Gastroesophageal sphincter (tissue), 4 donors: Measurements from ENCODE around the gene SLC35F3. TPM values are rescaled to one million over a fixed set of nuclear protein-coding genes. Genes with fewer than 3 reads are reported as not detected.

ENCODE experiments used
- ATAC-seq: fragments of 150-250 bp; one replicate; pipeline ENCODE4 v1.9.1; 2016; ENCODE audit warnings: mild to moderate bottlenecking, moderate library complexity
- H3K27ac ChIP-seq, 4 donors: fragments of 200-600 bp; sonication (generic) in 3 of 4; 1 replicate in 3 of 4; 2 replicates in 1 of 4; pipeline ENCODE4 v1.5.1; 2016 to 2019
- H3K27me3 ChIP-seq: fragments of 200-600 bp; sonication (generic); one replicate; pipeline ENCODE4 v1.5.1; 2019
- H3K36me3 ChIP-seq, 2 donors: fragments of 200-600 bp; sonication (generic); one replicate each; pipeline ENCODE4 v1.5.1; 2019; ENCODE audit warnings: control low read depth in 1 of 2
- H3K4me1 ChIP-seq, 3 donors: fragments of 200-600 bp; sonication (generic); 1 replicate in 2 of 3; 2 replicates in 1 of 3; pipeline ENCODE4 v1.5.1; 2016 to 2019; ENCODE audit warnings: control low read depth in 2 of 3
- H3K4me3 ChIP-seq, 2 donors: fragments of 200-600 bp; sonication (generic); one replicate each; pipeline ENCODE4 v1.5.1; 2019; ENCODE audit warnings: mild to moderate bottlenecking in 1 of 2, moderate library complexity in 1 of 2
- H3K9me3 ChIP-seq, 3 donors: fragments of 200-600 bp; sonication (generic); one replicate each; pipeline ENCODE4 v1.5.1; 2017 to 2019; ENCODE audit warnings: control low read depth in 2 of 3
- EP300 ChIP-seq: sonication (generic); formaldehyde crosslinking; IDR thresholded peaks from one replicate; pipeline ENCODE4 v1.6.1; 2017; ENCODE audit warnings: antibody characterized with exemption, mild to moderate bottlenecking
- POLR2A ChIP-seq, 2 donors: fragments of 450-650 bp; IDR thresholded peaks; one replicate each; pipeline ENCODE4 v1.6.1; 2017; ENCODE audit warnings: antibody characterized with exemption in 2 of 2, mild to moderate bottlenecking in 2 of 2, moderate library complexity in 1 of 2
- POLR2AphosphoS5 ChIP-seq: sonication (generic); formaldehyde crosslinking; IDR thresholded peaks from one replicate; pipeline ENCODE4 v1.6.1; 2017; ENCODE audit warnings: antibody characterized with exemption
- WGBS, 2 donors: methylation state at CpG; one replicate each; pipeline ENCODE4 v1.1.5; 2018; ENCODE audit warnings: low coverage in 1 of 2; 5-methylcytosine and 5-hydroxymethylcytosine counted together
- total RNA-seq, 4 donors: library from RNA; depleted of rRNA; stranded (reverse); fragments of >200 nt; gene quantifications; one replicate each; pipeline ENCODE4 v1.1.0, GENCODE V29; 2016
- TF ChIP-seq, protein P1 (sequence below), 4 experiments: fragments of 200-600 bp in 2 of 4; fragments of 450-650 bp in 2 of 4; sonication (generic) in 1 of 4; IDR thresholded peaks; one replicate each; pipeline ENCODE4 v1.5.1; 2017 to 2019; ENCODE audit warnings: antibody characterized with exemption in 4 of 4, mild to moderate bottlenecking in 2 of 4, moderate library complexity in 2 of 4

Gene SLC35F3
- total RNA-seq, 4 donors from 2014 or later: 0.16 to 0.62 (median 0.54) TPM; not detected in 1

DNA sequence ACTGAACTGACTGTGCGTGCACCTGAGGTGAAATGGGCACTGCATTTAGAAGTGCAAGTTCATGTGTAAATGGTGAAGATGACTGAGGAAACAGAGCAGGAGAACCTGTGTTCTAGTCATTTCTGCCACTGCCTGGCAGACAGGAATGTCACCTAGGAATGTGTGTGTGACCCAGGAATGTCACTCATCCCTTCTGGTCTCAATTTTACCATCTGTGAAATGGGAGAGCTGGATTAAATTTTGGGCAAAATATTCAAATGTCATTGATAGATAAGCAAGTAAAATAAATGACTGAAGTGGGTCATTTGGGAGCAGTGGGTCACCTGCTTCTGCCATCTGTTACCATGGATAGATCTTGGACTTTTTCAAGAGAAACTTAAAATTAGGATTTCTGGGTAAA, 42.2 kb downstream of the SLC35F3 start:
- peaks cover 0 to 15% (median 0%) of the 10 kb centered on the region in 3 donors for H3K9me3 ChIP-seq
- H3K4me3 ChIP-seq: no peak overlapping the region
- no peaks in the 10 kb centered on the region for H3K4me1 ChIP-seq
- no peak for TF ChIP-seq POLR2AphosphoS5
- TF ChIP-seq, protein P1, sequence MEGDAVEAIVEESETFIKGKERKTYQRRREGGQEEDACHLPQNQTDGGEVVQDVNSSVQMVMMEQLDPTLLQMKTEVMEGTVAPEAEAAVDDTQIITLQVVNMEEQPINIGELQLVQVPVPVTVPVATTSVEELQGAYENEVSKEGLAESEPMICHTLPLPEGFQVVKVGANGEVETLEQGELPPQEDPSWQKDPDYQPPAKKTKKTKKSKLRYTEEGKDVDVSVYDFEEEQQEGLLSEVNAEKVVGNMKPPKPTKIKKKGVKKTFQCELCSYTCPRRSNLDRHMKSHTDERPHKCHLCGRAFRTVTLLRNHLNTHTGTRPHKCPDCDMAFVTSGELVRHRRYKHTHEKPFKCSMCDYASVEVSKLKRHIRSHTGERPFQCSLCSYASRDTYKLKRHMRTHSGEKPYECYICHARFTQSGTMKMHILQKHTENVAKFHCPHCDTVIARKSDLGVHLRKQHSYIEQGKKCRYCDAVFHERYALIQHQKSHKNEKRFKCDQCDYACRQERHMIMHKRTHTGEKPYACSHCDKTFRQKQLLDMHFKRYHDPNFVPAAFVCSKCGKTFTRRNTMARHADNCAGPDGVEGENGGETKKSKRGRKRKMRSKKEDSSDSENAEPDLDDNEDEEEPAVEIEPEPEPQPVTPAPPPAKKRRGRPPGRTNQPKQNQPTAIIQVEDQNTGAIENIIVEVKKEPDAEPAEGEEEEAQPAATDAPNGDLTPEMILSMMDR (IDR thresholded peaks at IDR 0.05): no peak
- no peak for TF ChIP-seq POLR2A (IDR thresholded peaks at IDR 0.05)
- no peak for TF ChIP-seq EP300
- H3K27ac ChIP-seq: no peak overlapping the region
- H3K36me3 ChIP-seq: no peaks in the 10 kb centered on the region
- no peak for ATAC-seq
- WGBS, 2 donors: 100% methylated on average over 1 of the region's 1 CpG; no CpG with 5 or more reads in 1 of the 2 donors
- H3K27me3 ChIP-seq: no peaks in the 10 kb centered on the region

DNA sequence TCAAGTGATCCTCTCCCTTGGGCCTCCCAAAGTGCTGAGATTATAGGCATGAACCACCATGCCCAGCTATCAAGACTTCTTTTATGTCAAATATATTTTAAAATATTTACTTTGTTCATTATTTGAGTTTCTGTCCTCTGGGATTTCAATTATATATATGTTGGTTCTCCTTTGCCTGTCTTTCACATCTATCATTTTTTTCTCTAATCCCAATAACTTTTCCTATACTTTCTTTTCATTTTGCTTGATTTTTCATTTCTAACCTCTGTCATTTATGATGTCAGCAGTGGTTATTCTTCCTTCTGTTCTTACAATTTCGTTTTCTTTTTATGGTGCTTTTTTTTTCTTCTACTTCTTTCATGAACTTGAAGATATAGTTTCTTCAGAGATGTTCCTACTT, 47.3 kb downstream of the SLC35F3 start:
- 40 to 89% methylated on average over 1 of the region's 1 CpG for WGBS, 2 donors
- TF ChIP-seq, protein P1 (IDR thresholded peaks at IDR 0.05): no peak
- no peak for TF ChIP-seq EP300
- no peak for TF ChIP-seq POLR2AphosphoS5
- no peak for TF ChIP-seq POLR2A (IDR thresholded peaks at IDR 0.05)
- Histone ChIP-seq H3K4me1 (no peaks in the 10 kb centered on the region), H3K4me3 (no peak overlapping the region), H3K27me3 (no peaks in the 10 kb centered on the region), H3K36me3 (no peaks in the 10 kb centered on the region), H3K9me3 (peaks cover 0 to 36% (median 0%) of the 10 kb centered on the region in 3 donors), H3K27ac (no peak overlapping the region)
- no peak for ATAC-seq

DNA sequence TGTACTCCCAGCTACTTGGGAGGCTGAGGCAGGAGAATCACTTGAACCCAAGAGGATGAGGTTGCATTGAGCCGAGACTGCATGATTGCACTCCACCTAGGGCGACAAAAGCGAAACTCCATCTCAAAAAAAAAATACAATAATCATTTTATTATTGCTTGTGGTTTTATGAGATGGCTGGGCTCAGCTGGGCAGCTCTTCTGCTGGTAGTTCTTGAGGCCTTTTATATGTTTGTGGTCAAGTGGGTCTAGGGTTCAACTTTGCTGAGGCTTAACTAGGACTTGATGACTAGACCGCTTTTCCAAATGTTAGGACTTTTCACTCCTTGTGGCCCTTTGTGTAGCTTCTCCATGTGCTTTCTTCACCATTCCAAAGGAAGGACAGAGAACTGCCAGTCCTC, 53.2 kb downstream of the SLC35F3 start:
- H3K36me3 ChIP-seq: no peaks in the 10 kb centered on the region
- TF ChIP-seq, protein P1 (IDR thresholded peaks at IDR 0.05): no peak
- TF ChIP-seq EP300 (no peak), POLR2A (IDR thresholded peaks at IDR 0.05) (no peak), POLR2AphosphoS5 (no peak)

DNA sequence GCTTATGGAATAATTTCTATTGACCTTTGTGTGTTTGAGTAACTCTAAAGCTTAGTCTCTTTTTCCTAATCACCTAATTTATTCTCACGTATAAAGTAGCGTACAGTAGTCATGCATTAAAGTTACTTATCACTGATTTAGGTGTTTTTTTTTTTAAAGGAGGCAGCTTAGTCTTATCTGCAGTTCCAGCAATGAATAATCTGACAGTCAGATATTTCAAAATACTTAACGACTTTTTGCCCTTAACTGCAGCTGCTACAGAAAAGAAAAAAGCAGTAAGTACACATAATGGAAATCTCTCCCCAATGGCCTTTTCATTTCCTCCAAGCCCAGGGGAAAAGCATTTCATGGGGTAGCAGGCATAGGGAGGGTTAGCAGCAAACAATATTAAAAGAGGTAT, 54.6 kb downstream of the SLC35F3 start:
- WGBS, 2 donors: 23 to 54% methylated on average over 3 of the region's 3 CpGs
- Histone ChIP-seq H3K4me1 (no peaks in the 10 kb centered on the region), H3K27me3 (peaks cover 8% of the 10 kb centered on the region), H3K9me3 (peaks cover 0 to 31% (median 0%) of the 10 kb centered on the region in 3 donors), H3K36me3 (no peaks in the 10 kb centered on the region), H3K4me3 (no peak overlapping the region), H3K27ac (no peak overlapping the region)
- TF ChIP-seq POLR2A (IDR thresholded peaks at IDR 0.05) (no peak), POLR2AphosphoS5 (no peak), EP300 (no peak)
- no peak for ATAC-seq

More for the DNA sequence above, 53.2 kb downstream of the SLC35F3 start:
- WGBS, 2 donors: 100% methylated on average over 3 to 4 of the region's 4 CpGs
- Histone ChIP-seq H3K27ac (no peak overlapping the region), H3K27me3 (no peaks in the 10 kb centered on the region), H3K4me1 (no peaks in the 10 kb centered on the region), H3K4me3 (no peak overlapping the region), H3K9me3 (peaks cover 0 to 33% (median 0%) of the 10 kb centered on the region in 3 donors)
- no peak for ATAC-seq

DNA sequence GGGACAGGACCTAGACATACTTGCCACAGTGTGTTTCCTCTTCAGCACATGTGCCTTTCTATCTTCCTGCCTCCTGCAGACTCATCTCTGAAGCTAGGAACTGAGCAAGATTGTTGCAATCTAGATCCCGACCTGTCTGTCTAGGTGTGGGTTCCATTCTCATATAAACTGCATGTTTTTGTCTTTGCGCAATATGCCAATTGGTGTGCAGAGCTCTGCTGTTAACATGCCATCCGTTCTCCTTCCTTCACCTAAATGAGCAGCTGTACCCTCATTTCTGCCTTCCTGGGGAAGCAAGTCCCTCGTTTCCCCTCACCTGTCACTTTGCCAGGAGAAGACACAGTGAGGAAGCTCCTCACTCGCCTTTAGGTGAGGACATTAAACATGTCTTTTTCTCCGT, 55.5 kb downstream of the SLC35F3 start:
- ATAC-seq: no peak
- Histone ChIP-seq H3K36me3 (no peaks in the 10 kb centered on the region), H3K9me3 (peaks cover 0 to 31% (median 0%) of the 10 kb centered on the region in 3 donors), H3K4me3 (no peak overlapping the region), H3K27ac (no peak overlapping the region), H3K4me1 (no peaks in the 10 kb centered on the region), H3K27me3 (peaks cover 13% of the 10 kb centered on the region)
- TF ChIP-seq, protein P1 (IDR thresholded peaks at IDR 0.05): no peak
- no peak for TF ChIP-seq EP300
- TF ChIP-seq POLR2A (IDR thresholded peaks at IDR 0.05): no peak
- TF ChIP-seq POLR2AphosphoS5: no peak
- 67 to 83% methylated on average over 3 to 6 of the region's 6 CpGs for WGBS, 2 donors
